ENCODE data around the gene RPRD1B. TPM values are rescaled to one million over a fixed set of nuclear protein-coding genes. Genes with fewer than 3 reads are reported as not detected.
A peak's percentile ranks its signal among the peaks of the same experiment; 100 is the strongest.

The RPRD1B gene
- total RNA-seq, 1 experiment from 2014 or later, result 56.6 TPM

DNA sequence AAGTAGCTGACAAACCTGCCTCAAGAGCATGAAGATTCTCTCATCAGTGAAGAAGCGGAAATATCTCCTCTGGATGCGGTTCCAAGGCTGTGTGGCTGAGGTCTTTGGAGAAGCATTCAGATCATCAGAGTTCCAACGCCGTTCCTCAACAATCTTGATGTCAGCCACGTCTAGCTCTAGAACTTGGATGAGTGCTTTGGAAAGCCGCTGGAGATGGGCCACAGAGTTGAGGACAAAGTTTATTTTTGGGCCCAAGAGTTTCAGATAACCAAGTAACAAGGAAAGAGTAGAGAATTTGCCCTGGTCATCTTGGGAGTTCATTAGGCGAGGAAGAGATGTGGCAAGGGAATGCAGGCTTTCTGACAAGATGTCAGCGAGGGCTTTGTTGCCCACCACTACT, 21.2 kb upstream of the RPRD1B start:
- no peaks in the 10 kb centered on the region for H3K4me1 ChIP-seq
- H3K4me3 ChIP-seq, result no peak overlapping the region
- peaks cover 7% of the 10 kb centered on the region for H3K9me3 ChIP-seq (replicated peaks)
- no peaks in the 10 kb centered on the region for H3K27me3 ChIP-seq
- no peak for DNase-seq
- H3K36me3 ChIP-seq, result peaks cover 77% of the 10 kb centered on the region
- no peak overlapping the region for H3K27ac ChIP-seq

DNA sequence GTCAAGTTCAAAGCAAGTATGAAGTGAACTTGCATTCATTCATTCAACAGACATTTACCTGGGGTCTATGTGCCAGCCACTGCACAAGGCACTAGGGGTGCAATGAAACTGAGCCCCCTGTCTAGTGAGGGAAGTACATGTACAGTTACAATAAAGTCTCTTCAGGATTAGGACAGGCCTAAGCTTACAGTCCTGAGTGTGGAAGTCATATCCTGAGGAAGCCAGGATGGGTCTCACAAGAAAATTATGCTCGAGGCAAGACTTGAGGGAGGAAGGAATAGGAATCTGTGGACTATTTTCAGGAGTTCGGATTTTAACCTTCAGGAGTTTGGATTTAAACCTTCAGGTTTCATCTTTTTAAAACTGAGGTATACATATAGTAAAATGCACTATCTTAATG, 19.7 kb upstream of the RPRD1B start:
- H3K36me3 ChIP-seq, result peaks cover 83% of the 10 kb centered on the region
- DNase-seq, result no peak

DNA sequence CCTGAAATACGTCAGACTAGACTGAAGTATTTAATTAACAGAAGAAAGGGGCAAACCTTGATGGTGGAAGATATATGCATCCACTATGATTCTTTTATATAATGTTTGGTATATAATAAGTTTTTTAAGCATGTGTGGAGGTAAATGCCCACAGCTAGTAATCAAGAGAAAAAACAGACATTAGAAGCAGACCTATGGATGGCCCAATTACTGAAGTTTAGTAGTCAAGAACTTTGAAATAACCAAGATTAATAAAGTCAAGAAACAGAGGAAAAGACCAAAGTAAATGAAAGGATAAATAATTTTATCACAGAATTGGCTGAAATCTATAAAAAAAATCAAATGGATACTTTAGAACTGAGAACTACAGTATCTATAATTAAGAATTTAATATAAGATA, 15.6 kb upstream of the RPRD1B start:
- Histone ChIP-seq H3K36me3 (peaks cover 60% of the 10 kb centered on the region), H3K4me3 (no peak overlapping the region), H3K27me3 (no peaks in the 10 kb centered on the region), H3K9me3 (replicated peaks) (peaks cover 21% of the 10 kb centered on the region), H3K4me1 (peaks cover 4% of the 10 kb centered on the region), H3K27ac (no peak overlapping the region)
- peak in 1 of 2 experiments; percentile 39 for DNase-seq

More for the DNA sequence above, 19.7 kb upstream of the RPRD1B start:
- Histone ChIP-seq H3K4me1 (no peaks in the 10 kb centered on the region), H3K9me3 (replicated peaks) (peaks cover 18% of the 10 kb centered on the region), H3K27me3 (no peaks in the 10 kb centered on the region), H3K4me3 (no peak overlapping the region), H3K27ac (no peak overlapping the region)

DNA sequence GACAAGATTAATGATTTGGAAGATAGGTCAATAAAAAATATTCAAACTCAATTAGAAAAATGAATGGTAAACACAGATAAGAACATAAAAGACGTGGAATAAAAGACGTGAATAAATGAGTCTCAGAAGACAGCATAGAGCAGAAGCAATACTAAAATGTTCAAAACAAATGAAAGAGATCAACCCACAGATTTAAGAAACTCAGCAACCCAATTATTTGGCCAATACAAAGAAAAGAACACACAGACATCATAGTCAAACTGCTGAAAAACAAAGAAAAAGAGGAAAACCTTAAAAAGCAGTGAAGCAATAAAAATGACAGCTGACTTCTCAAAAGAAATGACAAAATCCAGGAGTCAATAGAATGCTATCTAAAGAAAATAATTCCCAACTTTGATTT, 15.2 kb upstream of the RPRD1B start:
- H3K9me3 ChIP-seq (replicated peaks), result peaks cover 21% of the 10 kb centered on the region
- H3K27me3 ChIP-seq, result no peaks in the 10 kb centered on the region
- no peak overlapping the region for H3K27ac ChIP-seq
- peaks cover 8% of the 10 kb centered on the region for H3K4me1 ChIP-seq
- no peak for DNase-seq
- H3K4me3 ChIP-seq, result no peak overlapping the region
- peaks cover 56% of the 10 kb centered on the region for H3K36me3 ChIP-seq

DNA sequence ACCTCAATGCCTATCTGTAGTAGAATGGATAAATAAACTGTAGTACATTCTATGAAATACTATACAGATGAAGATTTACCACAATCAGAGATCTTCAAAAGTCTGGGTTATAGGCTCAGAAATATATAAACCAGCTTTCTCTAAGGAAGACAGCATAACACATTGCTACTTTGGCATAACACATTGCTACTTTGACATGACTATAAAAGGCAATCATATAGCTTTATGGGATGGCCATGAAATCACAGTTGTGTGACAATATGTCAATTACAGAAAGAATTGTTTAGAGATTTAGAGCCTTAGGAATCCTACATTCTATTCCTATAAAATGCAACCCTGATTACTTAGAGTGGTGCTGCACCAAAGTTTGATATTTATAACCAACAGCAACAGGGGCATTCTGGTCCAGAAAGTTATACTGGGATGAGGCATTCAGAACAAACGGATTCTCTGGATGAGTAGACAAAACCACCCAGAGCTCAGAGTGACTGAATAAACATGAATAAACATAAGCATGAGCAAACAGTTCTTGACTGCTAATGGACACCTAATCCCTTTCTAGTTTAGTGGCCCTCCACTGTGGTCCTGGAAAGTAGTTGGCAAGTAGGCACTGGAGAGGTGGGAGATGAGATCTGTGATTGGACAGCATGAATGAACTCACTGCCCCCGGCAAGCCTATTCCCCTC, 12.3 kb upstream of the RPRD1B start:
- no peak for DNase-seq

DNA sequence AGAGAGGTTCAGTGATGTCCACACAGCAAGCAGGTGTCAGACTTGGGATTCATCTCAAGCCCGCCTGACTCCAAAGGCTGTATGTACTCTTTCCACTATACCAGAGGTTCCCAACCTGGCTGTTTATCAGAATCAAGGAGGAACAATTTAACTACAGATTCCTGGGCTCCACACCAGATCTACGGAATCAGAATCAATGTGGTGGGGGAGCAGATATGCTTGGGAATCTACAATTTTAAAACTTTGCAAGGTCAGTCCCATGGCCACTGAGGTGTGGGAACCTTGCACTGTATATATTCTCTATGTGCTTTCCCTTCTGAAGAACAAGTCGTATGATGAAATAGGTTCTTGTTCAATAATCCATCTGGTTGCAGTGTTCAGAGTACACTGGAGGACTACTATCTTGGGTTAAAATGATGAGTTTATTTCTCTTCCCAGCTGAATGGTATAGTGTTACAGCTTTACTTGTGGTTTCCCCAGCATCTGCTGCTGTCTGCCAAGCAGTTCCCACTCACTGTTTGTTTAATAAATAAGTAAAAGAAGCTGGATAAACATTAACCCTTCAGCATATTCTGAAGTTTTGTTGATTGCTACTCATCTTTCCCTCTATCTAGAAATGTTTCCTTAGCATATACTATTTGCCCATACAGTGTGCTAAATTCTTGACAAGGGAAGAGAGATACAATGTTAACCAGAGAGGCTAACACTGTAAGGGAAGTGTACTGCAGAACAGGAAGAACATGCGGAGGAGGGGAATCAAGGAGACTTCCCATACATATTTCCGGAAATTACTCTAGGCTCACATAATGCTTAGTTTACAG, 10.2 kb upstream of the RPRD1B start:
- no peaks in the 10 kb centered on the region for H3K27me3 ChIP-seq
- H3K9me3 ChIP-seq (replicated peaks), result peaks cover 4% of the 10 kb centered on the region; the same call in 1 of the 2 replicates
- peak; percentile 76 to 92 for DNase-seq
- H3K36me3 ChIP-seq, result peaks cover 25% of the 10 kb centered on the region
- peaks cover 24% of the 10 kb centered on the region for H3K4me1 ChIP-seq
- H3K27ac ChIP-seq, result peak overlapping the region; percentile 48
- H3K4me3 ChIP-seq, result no peak overlapping the region

More for the DNA sequence above, 12.3 kb upstream of the RPRD1B start:
- H3K4me3 ChIP-seq, result no peak overlapping the region
- no peak overlapping the region for H3K27ac ChIP-seq
- H3K9me3 ChIP-seq (replicated peaks), result peaks cover 21% of the 10 kb centered on the region
- H3K36me3 ChIP-seq, result peaks cover 38% of the 10 kb centered on the region
- H3K27me3 ChIP-seq, result no peaks in the 10 kb centered on the region
- peaks cover 24% of the 10 kb centered on the region for H3K4me1 ChIP-seq

DNA sequence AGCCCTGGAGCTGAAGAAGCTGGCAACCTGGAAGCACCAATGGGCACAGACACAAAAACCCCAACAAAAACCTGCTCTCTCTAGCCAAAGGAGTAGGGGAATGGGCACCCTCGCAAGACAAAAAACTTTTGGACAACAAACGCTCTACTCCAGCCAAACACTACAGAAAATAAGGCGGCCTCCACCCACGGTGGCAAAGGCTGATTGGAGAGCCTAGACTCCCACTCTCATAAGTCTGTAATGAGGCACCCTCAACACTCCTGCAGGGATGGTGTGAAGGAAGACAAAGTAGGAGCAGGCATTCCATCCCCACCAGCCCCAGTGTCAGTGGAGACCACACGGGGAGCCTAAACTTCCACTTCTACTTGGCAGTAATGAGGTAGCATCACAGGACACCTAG, 9.1 kb upstream of the RPRD1B start:
- Histone ChIP-seq H3K4me1 (peaks cover 24% of the 10 kb centered on the region), H3K27me3 (no peaks in the 10 kb centered on the region), H3K9me3 (replicated peaks) (0 out of 2 replicates have a peak, but pooled peaks cover 3% of the 10 kb centered on the region), H3K27ac (peak overlapping the region; percentile 48), H3K4me3 (no peak overlapping the region), H3K36me3 (peaks cover 15% of the 10 kb centered on the region)
- peak in 1 of 2 experiments; percentile 22 for DNase-seq

DNA sequence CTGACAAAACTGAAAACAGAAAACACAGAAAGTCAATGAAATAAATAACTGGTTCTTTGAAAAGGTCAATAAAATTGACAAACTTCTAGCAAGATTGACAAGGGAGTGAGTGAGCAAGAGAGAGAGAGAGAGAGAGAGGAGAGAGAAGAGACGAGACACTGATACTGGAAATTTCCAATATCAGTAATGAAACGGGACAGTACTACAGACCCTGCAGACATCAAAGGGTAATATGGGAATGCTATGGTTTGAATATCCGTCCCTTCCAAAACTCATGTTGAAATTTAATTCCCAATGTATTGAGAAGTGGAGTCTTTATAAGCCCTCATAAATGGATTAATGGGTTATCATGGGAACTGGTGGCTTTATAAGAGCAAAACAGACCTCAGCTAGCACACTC, 4.1 kb upstream of the RPRD1B start:
- H3K4me1 ChIP-seq, result peaks cover 13% of the 10 kb centered on the region
- peaks cover 11% of the 10 kb centered on the region for H3K36me3 ChIP-seq
- no peaks in the 10 kb centered on the region for H3K27me3 ChIP-seq
- H3K27ac ChIP-seq, result no peak overlapping the region
- no peak overlapping the region for H3K4me3 ChIP-seq
- H3K9me3 ChIP-seq (replicated peaks), result no peaks in the 10 kb centered on the region
- DNase-seq, result no peak

DNA sequence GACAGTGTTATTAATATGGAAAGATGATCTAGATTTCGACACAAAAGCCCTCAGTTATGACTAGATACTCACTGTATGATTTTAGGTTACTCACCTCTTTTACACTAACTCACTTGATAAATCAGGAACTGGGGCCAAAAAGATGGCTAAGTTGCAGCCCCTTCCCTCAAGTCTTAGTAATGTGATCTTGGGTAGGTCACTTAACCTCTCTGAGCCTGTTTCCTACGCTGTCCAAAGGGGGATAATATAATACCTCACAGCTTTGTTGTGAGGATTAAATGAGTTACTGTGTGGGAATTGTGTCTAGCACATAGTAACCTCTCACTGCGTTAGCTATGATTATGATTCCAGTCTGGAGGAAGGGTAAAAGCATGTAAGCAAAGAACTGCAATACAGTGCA, 1.6 kb upstream of the RPRD1B start:
- no peak overlapping the region for H3K27ac ChIP-seq
- no peak for DNase-seq
- H3K4me3 ChIP-seq, result peak overlapping the region; percentile 79; the same call in 1 of the 2 replicates
- peaks cover 14% of the 10 kb centered on the region for H3K4me1 ChIP-seq
- no peaks in the 10 kb centered on the region for H3K27me3 ChIP-seq
- peaks cover 15% of the 10 kb centered on the region for H3K36me3 ChIP-seq
- no peaks in the 10 kb centered on the region for H3K9me3 ChIP-seq (replicated peaks)

DNA sequence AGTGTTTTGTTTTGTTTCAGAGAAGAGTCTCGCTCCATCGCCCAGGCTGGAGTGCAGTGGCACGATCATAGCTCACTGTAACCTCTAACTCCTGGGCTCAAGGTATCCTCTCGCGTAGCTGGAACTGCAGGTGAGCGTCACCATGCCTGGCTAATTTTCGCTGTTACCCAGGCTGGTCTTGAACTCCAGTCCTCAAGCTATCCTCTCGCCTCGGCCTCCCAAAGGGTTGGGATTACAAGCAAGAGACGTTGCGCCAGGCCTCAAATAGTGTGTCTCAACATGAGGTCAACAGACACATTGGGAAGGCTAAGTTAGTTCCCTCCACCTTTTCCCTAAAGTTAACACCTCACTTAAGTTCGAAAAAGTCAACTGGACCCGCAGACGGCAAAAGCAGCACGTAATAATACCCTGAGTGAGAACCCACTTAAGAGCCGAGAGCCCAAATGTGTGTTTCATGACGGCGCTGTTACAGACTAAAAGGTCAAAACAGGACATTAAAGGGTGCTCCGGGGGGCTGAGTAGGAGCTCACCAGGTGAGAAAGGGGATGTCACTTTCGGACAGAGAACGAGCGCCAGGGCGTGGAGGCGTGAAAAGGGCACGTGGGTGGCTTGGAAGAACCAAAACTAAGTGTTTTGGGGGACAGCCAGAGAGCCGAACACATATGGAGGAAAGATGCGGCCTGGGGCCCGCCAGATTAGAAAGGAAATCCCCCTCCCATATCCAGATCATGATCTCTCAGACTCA, 789 bp upstream of the RPRD1B start:
- H3K27me3 ChIP-seq, result no peaks in the 10 kb centered on the region
- DNase-seq, result no peak
- peak overlapping the region; percentile 88 for H3K27ac ChIP-seq
- peaks cover 14% of the 10 kb centered on the region for H3K4me1 ChIP-seq
- peaks cover 19% of the 10 kb centered on the region for H3K36me3 ChIP-seq
- H3K9me3 ChIP-seq (replicated peaks), result no peaks in the 10 kb centered on the region
- peak overlapping the region; percentile 79 for H3K4me3 ChIP-seq

DNA sequence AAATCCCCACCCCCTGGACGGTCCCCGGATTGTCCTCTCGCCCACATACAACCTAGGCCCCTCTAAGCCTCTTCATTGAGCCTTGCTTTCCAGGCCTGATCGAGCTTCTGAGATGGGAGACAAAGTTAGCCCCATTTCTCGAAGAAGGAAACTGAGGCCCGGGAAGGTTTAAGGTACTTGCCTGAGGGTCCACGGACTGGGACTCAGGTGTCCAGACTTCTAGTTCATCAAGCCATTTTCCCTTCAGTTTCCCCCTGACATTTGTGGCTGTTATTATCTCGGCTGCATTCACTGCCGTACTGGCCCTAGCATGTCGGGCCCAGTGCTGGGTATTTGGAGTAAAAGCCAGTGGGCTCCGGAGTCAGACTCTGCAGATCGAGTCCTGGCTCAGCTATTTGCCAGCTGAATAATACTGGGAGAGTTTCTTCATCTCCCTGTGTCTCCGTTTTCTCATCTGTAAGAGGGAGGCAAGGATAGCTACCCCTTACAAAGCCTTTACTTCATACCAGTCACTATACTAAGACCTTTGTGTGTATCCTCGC, 633 bp downstream of the RPRD1B start:
- Histone ChIP-seq H3K4me1 (peaks cover 14% of the 10 kb centered on the region), H3K4me3 (peak overlapping the region; percentile 79), H3K36me3 (peaks cover 21% of the 10 kb centered on the region), H3K27me3 (no peaks in the 10 kb centered on the region), H3K27ac (peak overlapping the region; percentile 88), H3K9me3 (replicated peaks) (no peaks in the 10 kb centered on the region)
- DNase-seq, result peak in 1 of 2 experiments; percentile 27

DNA sequence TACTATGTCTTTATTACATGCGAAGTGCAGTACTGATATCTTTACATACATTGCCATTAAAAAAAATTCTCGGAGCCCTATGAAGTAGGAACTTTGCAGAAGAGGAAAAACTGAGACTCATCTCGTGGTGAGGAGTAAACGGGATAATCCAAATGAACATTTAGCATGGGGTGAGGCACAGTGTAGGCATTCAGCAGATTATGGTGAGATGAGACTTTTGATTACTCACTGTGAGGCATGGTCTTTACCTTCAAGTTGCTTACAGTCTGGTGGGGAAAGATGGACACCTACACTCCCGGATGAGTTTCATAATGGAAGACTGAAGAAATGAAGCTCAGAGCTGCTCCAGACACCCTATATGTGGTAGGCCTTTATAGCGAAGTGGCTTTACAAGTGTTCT, 1.4 kb downstream of the RPRD1B start:
- Histone ChIP-seq H3K27ac (no peak overlapping the region), H3K27me3 (no peaks in the 10 kb centered on the region), H3K9me3 (replicated peaks) (no peaks in the 10 kb centered on the region), H3K4me1 (peaks cover 14% of the 10 kb centered on the region), H3K4me3 (peak overlapping the region; percentile 79), H3K36me3 (peaks cover 26% of the 10 kb centered on the region)
- no peak for DNase-seq

DNA sequence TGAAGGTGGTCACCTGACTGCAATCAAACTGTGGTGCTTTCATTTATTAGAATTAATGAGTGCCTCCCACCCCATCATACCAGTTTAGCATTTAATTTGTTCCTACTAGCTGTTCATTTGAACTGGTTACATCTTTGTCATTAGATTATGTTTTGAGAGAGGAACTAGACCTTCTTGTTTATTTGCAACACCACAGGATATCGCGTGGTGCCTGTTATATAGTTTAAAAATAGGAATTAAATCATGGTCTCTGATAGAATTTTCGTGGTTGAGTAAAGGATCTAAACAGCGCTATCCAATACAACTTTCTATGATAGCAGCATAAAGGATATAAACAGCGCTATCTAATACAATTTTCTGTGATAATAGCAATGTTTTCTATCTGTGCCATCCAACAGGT, 2.8 kb downstream of the RPRD1B start:
- peaks cover 40% of the 10 kb centered on the region for H3K36me3 ChIP-seq
- DNase-seq, result no peak

DNA sequence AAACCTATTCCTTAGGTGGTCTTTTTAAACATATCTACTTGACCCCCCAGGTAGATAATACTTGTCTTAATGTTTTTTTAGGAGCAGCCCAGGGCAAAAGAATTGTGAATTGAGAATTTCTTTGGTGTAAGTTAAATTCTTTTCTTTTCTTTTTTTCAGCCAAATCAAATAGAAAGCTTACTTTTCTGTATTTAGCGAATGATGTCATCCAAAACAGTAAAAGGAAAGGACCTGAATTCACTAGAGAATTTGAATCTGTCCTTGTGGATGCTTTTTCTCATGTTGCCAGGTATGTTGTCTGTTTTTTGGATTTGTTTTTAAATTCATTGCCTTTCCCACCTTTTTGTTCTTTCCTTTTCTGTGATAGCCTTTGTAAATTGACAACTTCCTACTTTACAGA, 6.7 kb downstream of the RPRD1B start:
- Histone ChIP-seq H3K9me3 (replicated peaks) (no peaks in the 10 kb centered on the region), H3K27ac (no peak overlapping the region), H3K36me3 (peaks cover 73% of the 10 kb centered on the region), H3K27me3 (no peaks in the 10 kb centered on the region), H3K4me1 (peaks cover 8% of the 10 kb centered on the region; the same call in 1 of the 2 replicates), H3K4me3 (no peak overlapping the region)
- no peak for DNase-seq

More for the DNA sequence above, 2.8 kb downstream of the RPRD1B start:
- no peaks in the 10 kb centered on the region for H3K9me3 ChIP-seq (replicated peaks)
- H3K27me3 ChIP-seq, result no peaks in the 10 kb centered on the region
- no peak overlapping the region for H3K27ac ChIP-seq
- H3K4me1 ChIP-seq, result peaks cover 14% of the 10 kb centered on the region
- H3K4me3 ChIP-seq, result no peak overlapping the region
